ENCODE data around the gene BEST4.
"Not testable (repeated sequence)": the region's sequence is repeated elsewhere in the genome, so short reads cannot be mapped to it uniquely, and the experiment has no call there.

BEST4 gene

GRCh38 chr1:44788120-44788860, at the start of gene BEST4:
Gene BEST4 (minus strand): TSS chr1:44788170. CDS start chr1:44787705, 465 bp downstream.
- DNase-seq, result no peak

- DNase-seq, result peak; percentile 81 to 84
Measured at GRCh38 chr1:44835738-44836675, 48.0 kb upstream of the BEST4 start.

GRCh38 chr1:44834328-44834727, 46.4 kb upstream of the BEST4 start:
- no peak for DNase-seq

- DNase-seq, result no peak
Measured at GRCh38 chr1:44832056-44832705, 44.2 kb upstream of the BEST4 start.

- no peak for DNase-seq
Measured at GRCh38 chr1:44831516-44831915, 43.5 kb upstream of the BEST4 start.

GRCh38 chr1:44830900-44831304, 42.9 kb upstream of the BEST4 start:
- DNase-seq, result no peak

- DNase-seq, result no peak
Measured at GRCh38 chr1:44829506-44830384, 41.8 kb upstream of the BEST4 start.

GRCh38 chr1:44828841-44829440, 41.0 kb upstream of the BEST4 start:
- no peak for DNase-seq

- no peak for DNase-seq
Measured at GRCh38 chr1:44828003-44828651, 40.2 kb upstream of the BEST4 start.

GRCh38 chr1:44827197-44828002, 39.4 kb upstream of the BEST4 start:
- no peak for DNase-seq

- no peak for DNase-seq
Measured at GRCh38 chr1:44826375-44827196, 38.6 kb upstream of the BEST4 start.

GRCh38 chr1:44824392-44824791, 36.4 kb upstream of the BEST4 start:
- not testable (repeated sequence) for DNase-seq

- DNase-seq, result no peak
Measured at GRCh38 chr1:44822981-44823451, 35.0 kb upstream of the BEST4 start.

- DNase-seq, result no peak
Measured at GRCh38 chr1:44822131-44822701, 34.2 kb upstream of the BEST4 start.

- no peak for DNase-seq
Measured at GRCh38 chr1:44821240-44821715, 33.3 kb upstream of the BEST4 start.

- DNase-seq, result no peak
Measured at GRCh38 chr1:44820328-44821239, 32.6 kb upstream of the BEST4 start.

- peak; percentile 66 to 70 for DNase-seq
Measured at GRCh38 chr1:44819608-44820327, 31.8 kb upstream of the BEST4 start.
